HL-60 (cell line): ENCODE measurements around the gene RIMKLA.

Source experiments
- CTCF ChIP-seq: IDR thresholded peaks from one replicate; pipeline ENCODE4 v1.5.1; 2011; ENCODE audit warnings: low read length, control low read depth, inconsistent platforms; ENCODE audit not compliant: insufficient read depth
- POLR2AphosphoS5 ChIP-seq: IDR thresholded peaks from 2 replicates; pipeline ENCODE4 v1.6.1; 2012; ENCODE audit warnings: low read depth
- TF ChIP-seq, protein P1 (sequence below): IDR thresholded peaks from 2 replicates; pipeline ENCODE4 v1.6.1; 2012; ENCODE audit warnings: low read depth; ENCODE audit not compliant: insufficient replicate concordance

- no peak for TF ChIP-seq CTCF
- no peak for TF ChIP-seq POLR2AphosphoS5
- TF ChIP-seq, protein P1, sequence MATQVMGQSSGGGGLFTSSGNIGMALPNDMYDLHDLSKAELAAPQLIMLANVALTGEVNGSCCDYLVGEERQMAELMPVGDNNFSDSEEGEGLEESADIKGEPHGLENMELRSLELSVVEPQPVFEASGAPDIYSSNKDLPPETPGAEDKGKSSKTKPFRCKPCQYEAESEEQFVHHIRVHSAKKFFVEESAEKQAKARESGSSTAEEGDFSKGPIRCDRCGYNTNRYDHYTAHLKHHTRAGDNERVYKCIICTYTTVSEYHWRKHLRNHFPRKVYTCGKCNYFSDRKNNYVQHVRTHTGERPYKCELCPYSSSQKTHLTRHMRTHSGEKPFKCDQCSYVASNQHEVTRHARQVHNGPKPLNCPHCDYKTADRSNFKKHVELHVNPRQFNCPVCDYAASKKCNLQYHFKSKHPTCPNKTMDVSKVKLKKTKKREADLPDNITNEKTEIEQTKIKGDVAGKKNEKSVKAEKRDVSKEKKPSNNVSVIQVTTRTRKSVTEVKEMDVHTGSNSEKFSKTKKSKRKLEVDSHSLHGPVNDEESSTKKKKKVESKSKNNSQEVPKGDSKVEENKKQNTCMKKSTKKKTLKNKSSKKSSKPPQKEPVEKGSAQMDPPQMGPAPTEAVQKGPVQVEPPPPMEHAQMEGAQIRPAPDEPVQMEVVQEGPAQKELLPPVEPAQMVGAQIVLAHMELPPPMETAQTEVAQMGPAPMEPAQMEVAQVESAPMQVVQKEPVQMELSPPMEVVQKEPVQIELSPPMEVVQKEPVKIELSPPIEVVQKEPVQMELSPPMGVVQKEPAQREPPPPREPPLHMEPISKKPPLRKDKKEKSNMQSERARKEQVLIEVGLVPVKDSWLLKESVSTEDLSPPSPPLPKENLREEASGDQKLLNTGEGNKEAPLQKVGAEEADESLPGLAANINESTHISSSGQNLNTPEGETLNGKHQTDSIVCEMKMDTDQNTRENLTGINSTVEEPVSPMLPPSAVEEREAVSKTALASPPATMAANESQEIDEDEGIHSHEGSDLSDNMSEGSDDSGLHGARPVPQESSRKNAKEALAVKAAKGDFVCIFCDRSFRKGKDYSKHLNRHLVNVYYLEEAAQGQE, result no peak
Measured at GRCh38 chr1:42432714-42433113, 52.1 kb downstream of the RIMKLA start.
